NB4 (cell line): ENCODE results near the gene DAB2IP.

Source experiments
- POLR2A ChIP-seq: IDR thresholded peaks from 2 replicates; pipeline ENCODE4 v1.6.1; 2011; ENCODE audit warnings: mild to moderate bottlenecking; ENCODE audit not compliant: insufficient read length; ENCODE audit errors: extremely low read depth
- TF ChIP-seq, protein P1 (sequence below): IDR thresholded peaks from one replicate; pipeline ENCODE4 v1.5.1; 2012; ENCODE audit warnings: low read depth, low read length

DNA sequence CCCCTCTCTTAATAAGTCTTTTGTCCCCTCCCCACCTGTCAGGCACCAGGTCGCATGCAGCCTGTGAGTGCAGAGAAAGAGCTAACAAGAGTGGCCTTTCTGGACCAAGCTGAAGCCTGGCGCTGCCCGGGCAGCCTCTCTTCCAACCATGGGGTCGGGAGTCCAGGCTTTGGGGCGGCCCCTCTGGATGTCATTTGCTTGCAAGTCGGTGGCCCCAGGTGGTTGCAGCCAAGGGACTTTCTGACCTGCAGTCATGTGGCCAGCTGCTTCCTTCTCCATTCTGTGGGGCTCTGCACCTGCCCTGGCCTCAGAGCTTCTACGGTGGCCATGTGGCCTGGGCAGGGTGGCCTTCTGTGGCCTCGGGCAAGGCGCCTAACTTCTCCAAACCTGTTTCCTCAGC is 159.7 kb downstream of the DAB2IP start:
- no peak for TF ChIP-seq POLR2A
- TF ChIP-seq, protein P1, sequence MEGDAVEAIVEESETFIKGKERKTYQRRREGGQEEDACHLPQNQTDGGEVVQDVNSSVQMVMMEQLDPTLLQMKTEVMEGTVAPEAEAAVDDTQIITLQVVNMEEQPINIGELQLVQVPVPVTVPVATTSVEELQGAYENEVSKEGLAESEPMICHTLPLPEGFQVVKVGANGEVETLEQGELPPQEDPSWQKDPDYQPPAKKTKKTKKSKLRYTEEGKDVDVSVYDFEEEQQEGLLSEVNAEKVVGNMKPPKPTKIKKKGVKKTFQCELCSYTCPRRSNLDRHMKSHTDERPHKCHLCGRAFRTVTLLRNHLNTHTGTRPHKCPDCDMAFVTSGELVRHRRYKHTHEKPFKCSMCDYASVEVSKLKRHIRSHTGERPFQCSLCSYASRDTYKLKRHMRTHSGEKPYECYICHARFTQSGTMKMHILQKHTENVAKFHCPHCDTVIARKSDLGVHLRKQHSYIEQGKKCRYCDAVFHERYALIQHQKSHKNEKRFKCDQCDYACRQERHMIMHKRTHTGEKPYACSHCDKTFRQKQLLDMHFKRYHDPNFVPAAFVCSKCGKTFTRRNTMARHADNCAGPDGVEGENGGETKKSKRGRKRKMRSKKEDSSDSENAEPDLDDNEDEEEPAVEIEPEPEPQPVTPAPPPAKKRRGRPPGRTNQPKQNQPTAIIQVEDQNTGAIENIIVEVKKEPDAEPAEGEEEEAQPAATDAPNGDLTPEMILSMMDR = no peak
